SK-N-SH treated with all-trans-retinoic acid at 6 μM for 48 hours (cell line): ENCODE measurements around the gene NKTR.

Source experiments
- BACH2 ChIP-seq: fragments of 250-450 bp; sonication (Bioruptor Pico); IDR thresholded peaks from 2 replicates; pipeline ENCODE4 v1.9.0; 2021; ENCODE audit warnings: mild to moderate bottlenecking, borderline replicate concordance
- CREB5 ChIP-seq: fragments of 250-450 bp; sonication (Bioruptor Pico); IDR thresholded peaks from 2 replicates; pipeline ENCODE4 v1.5.1; 2020; ENCODE audit warnings: low read depth, mild to moderate bottlenecking, moderate library complexity
- CSRNP3 ChIP-seq: fragments of 250-450 bp; sonication (Bioruptor Pico); IDR thresholded peaks from 2 replicates; pipeline ENCODE4 v1.5.1; 2021; ENCODE audit warnings: mild to moderate bottlenecking, moderate library complexity
- ESRRG ChIP-seq: fragments of 250-450 bp; sonication (Bioruptor Pico); IDR thresholded peaks from 2 replicates; pipeline ENCODE4 v1.6.1; 2021; ENCODE audit warnings: mild to moderate bottlenecking
- GLIS3 ChIP-seq: fragments of 250-450 bp; sonication (Bioruptor Pico); IDR thresholded peaks from 2 replicates; pipeline ENCODE4 v1.5.0; 2020; ENCODE audit warnings: mild to moderate bottlenecking, moderate library complexity
- PATZ1 ChIP-seq: fragments of 250-450 bp; sonication (Bioruptor Pico); IDR thresholded peaks from 2 replicates; pipeline ENCODE4 v1.8.0; 2020; ENCODE audit warnings: mild to moderate bottlenecking, moderate library complexity, borderline replicate concordance
- TCF4 ChIP-seq: fragments of 250-450 bp; sonication (Bioruptor Pico); IDR thresholded peaks from 2 replicates; pipeline ENCODE4 v1.8.0; 2021; ENCODE audit warnings: mild to moderate bottlenecking, moderate library complexity, borderline replicate concordance
- TOX ChIP-seq: fragments of 250-450 bp; sonication (Bioruptor Pico); IDR thresholded peaks from 2 replicates; pipeline ENCODE4 v1.8.0; 2021; ENCODE audit warnings: mild to moderate bottlenecking, moderate library complexity, borderline replicate concordance
- TSHZ2 ChIP-seq: fragments of 250-450 bp; sonication (Bioruptor Pico); IDR thresholded peaks from 2 replicates; pipeline ENCODE4 v1.5.0; 2020; ENCODE audit warnings: mild to moderate bottlenecking, moderate library complexity
- ZC3H10 ChIP-seq: fragments of 250-450 bp; sonication (Bioruptor Pico); IDR thresholded peaks from 2 replicates; pipeline ENCODE4 v1.5.1; 2021; ENCODE audit warnings: mild to moderate bottlenecking, moderate library complexity
- ZFP3 ChIP-seq: fragments of 250-450 bp; sonication (Bioruptor Pico); IDR thresholded peaks from 2 replicates; pipeline ENCODE4 v1.5.0; 2020; ENCODE audit warnings: mild to moderate bottlenecking, moderate library complexity

- TF ChIP-seq ZC3H10 (no peak), GLIS3 (CRISPR knock-in tag) (no peak), ESRRG (CRISPR knock-in tag) (no peak), PATZ1 (CRISPR knock-in tag) (no peak), BACH2 (CRISPR knock-in tag) (no peak), CSRNP3 (no peak), TCF4 (no peak), CREB5 (CRISPR knock-in tag) (no peak), TOX (CRISPR knock-in tag) (no peak), ZFP3 (CRISPR knock-in tag) (no peak), TSHZ2 (CRISPR knock-in tag) (no peak)
Observed at GRCh38 chr3:42588625-42589024, 11.9 kb upstream of the NKTR start.
